Midbrain (tissue), 1 donor: Measurements from ENCODE around the gene ATP6V0D1.

Source experiments
- DNase-seq: peaks from one replicate; lab custom pipeline; 2025; lab: John Stamatoyannopoulos, UW

Gene ATP6V0D1

DNA sequence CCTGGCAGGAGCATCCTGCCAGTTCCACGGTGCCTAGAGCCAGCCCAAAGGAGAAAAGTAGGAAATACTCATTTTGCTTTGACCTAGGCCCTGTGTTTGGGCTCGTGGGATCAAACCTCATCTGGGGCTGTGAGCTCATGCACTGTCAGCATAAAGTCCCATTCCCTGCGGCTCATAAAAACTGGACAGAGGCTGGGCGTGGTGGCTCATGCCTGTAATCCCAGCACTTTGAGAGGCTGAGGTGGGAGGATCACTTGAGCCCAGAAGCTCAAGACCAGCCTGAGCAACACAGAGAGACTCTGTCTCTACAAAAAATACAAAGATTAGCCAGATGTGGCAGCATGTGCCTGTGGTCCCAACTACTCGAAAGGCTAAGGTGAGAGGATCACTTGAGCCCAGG is 17.9 kb downstream of the ATP6V0D1 start:
- DNase-seq = no peak

DNA sequence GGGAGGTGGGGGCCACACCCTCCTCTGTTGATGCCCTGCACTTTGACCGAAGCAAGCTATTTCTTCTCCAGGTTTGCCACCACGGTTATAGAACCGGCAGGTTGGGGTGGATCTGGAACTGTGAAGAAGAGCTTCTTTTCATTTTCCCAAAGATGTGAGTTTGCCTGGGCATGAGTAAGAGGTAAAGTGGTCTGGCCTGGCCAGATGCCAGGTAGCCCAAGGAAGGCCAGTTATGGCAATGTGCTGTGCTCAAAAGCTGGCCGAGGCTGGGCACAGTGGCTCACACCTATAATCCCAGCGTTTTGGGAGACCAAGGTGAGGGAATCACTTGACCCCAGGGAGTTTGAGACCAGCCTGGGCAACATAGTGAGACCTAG is 18.7 kb downstream of the ATP6V0D1 start:
- no peak for DNase-seq

DNA sequence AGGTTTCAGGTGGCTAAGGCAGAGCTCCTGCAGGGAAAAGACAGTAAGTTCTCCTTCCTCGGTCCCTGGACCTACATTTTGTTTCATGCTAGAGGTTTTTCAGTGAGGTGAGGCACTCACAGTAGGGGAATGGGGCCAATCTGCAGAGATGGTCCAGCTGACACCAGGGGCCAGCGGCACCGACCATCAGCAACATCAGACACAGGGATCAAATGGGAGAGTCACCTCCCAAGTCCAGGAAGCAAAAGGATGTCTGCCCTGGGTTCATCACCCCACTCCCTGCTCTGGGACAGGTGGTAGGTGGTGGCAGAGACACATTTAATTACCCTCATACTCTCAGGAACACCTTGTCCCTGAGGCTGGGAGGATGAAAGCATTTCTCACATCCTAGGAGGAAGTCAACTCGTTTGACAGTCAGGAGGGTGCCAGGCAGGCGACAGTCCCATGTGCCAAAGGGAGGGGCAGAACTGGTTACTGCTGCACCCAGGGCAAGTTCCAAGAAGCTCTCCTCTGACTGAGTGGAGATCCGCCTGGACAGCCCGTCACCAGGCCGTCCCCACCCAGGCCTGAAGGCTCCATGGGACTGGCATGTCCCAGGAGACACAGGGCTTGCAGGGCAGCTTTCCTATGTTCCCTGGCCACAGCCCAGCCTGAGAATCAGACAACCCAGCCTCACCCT is 19.2 kb downstream of the ATP6V0D1 start:
- DNase-seq = no peak

DNA sequence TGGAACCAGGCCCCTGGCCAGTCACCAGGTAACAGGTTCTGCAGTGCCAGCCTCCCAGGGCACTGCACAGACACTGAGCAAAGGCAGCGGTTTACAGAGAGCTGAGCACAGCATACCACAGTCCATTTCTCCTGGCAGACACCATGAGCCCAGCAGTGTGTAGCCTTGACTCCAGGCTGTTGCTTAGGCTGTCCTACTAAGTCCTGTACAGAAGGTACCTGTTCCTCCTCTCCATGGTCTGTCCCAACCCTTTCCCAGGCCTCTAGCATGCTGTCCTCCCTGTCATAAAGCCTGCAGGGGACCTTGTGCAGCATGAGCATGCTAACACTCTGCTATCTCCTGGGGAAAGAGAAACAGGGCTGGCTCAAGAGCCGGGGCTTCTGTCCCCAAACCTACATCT is 20.0 kb downstream of the ATP6V0D1 start:
- DNase-seq = no peak

DNA sequence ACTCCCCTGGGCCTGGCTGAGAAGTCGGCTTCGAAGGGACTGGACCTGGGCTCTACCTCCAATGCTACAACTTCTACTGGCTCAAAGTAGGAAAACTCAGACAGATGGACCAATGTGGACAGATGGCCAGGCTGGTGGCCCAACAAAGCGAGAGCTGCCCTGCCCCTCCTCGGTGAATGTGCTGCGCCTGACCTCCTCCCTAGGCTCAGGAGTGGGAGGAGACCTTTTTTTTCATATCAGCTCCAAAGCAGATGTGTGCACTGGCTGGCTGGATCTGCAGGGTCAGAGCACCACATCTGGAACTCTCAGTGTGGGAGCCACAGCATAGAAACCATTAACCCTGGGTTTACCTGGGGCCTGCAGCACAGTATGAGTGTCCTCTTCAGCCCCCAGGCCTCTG is 20.8 kb downstream of the ATP6V0D1 start:
- no peak for DNase-seq

DNA sequence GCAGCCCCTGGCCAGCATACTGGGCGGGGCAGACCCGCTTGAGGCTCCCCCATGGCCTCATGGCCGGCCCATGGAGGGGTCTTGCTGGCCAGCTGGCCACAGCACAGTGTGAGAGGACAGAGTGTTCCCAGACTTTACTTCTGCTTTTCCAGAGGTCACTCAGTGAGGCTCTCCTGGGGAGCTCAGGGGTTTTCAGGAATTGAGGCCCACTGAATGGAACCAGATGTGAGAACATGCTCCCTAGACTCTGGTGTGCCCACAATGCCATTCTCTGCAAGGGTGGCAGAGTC is 21.2 kb downstream of the ATP6V0D1 start:
- DNase-seq = no peak

DNA sequence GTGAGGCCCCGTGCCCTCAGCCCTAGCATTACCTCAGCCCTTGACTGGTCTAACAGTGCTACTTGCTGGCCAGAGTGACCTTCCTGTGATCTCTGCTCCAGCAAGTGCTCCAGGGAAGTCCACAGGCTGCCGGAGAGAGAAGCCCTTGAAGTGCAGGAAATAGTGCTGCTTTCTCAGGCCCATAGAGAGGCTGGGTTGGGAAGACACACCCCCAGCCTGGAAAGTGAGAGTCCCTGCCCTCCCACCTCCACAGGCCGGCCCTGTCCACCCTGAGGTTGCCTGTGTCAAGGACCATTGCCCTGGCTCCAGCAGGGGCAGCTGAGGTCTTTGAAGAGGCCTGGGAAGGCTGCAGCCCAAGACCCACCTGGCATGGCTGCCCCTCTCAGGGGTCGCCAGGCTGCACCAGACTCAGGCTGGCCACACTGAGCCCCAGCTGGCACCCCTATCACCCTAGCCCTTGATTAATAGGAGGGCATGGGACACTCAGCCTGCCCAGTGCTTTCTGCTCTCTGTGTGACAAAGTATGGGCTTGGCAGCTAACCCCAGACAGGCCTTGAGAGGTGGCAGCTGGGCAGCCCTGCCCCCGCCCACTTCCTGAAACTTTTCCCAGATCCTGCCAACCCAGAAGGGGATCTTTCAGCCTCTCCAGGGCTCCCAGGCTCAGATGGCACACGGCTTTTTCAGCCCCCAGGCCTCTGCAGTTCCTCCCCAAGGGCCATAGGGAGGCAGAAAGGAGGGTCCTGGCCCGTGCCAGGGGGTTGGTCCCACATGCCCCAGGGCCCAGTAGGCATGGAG is 21.7 kb downstream of the ATP6V0D1 start:
- peak; percentile 34 for DNase-seq

DNA sequence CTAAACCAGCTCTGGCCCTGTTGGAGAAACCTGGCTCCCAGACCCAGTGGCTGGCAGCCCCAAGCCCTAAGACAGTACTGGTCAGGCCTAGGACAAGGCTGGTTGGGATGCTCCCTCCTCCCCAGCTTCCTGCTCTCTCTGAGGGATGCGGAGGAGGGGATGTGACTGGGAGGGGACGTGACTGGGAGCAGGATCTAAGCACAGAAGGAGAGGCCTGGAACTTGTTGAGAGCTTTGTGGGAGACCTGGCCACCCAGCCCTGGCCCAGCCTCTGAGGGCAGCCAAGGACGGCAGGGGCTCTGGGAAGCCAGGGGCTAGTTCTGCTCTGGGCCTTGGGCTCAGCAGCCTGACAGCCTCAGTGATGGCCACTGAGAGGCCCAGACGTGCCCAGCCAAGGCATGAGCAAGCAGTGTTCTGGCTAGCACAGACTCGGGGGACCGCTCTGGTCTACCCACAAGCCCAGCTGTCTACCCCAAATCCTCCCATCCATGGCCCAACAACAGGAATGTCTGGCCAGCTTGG is 22.8 kb downstream of the ATP6V0D1 start:
- DNase-seq = no peak

DNA sequence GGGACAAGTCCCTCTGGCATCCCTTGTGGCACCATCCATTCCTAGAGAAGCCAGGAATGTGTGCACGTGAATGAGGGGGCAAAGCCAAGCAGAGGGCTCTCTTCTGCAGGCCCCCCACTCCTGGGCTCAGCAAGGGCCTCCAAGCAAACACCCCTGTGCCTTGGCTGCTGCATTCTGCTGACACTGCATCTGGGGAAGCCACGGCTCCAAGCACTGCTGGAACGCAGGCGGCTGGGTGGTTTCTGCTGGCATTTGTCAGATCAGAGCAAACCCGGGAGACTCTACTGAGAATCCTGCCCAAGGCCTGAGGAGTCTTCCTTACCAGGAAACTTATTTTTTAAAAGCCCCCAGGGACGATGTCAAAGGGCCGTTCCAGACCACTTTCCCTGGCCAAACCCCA is 23.3 kb downstream of the ATP6V0D1 start:
- DNase-seq = no peak

DNA sequence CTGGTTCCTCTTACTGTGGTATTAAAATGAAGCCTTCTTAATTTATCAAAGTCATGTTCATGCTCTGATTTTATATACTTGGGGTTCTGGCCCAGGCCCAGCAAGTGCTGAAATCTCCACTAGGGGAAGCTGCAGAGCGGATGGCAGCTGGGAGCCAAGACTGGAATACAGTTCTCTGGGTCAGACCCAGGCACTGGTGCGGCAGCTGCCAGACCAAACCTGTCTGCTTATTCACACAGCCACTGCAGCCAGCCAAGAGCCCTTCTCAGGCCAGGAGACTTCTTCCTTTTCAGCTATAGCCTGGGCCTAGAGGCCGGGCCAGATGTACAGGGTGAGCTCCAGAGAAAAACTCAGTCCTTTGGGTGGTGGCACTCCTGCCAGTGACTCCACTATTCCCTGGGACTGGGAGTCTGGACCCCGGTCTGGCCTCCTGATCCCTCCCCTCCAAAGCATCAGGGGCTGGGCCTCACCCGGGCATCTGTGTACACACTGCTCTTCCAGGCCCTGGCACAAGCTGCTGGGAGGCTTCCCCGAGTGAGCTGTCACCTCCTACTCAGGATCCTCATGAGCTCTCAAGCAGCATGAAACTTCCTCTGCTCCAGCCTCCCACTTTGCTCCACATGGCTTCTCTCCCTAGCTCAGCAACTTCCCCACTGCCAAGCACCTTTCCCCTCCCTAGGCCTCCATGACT is 24.4 kb downstream of the ATP6V0D1 start:
- DNase-seq = peak; percentile 6

DNA sequence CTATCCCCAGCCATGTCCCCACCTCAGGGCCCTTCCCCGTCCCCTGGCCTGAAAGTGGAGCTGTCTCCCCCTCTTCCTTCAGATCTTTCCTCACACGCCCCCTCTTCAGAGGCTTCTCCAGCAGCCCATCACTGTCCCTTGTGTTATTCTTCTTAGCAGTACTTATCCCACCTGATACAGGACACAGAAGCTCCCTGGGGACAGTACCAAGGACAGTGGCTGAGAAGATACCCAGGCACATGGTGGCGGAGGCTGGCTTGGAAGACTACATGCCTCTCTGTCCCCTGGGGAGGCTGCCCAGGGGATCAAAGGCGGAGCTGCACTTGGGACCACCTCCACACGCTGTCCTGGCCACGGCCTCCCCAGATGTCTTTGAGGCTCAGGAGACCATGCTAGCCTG is 26.1 kb downstream of the ATP6V0D1 start:
- DNase-seq = no peak

DNA sequence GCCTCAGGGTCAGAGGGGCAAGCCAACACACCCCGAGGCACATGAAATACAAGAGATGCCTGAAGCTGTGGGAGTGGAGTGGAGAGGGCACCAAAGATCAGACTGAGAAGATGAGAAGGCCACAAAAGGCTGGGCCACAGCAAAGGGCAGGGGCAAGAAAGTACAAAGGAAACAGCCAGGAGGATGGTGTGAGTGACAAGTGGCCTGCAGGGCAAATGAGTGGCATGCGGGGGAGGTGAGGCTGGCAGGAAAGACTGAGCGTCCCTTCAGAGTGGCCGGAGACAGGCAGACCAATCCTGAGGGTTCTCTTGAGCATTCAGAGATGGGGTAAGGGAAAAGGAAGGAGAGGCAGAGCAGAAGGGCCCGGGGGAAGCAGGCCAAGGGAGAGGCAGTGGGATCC is 26.9 kb downstream of the ATP6V0D1 start:
- DNase-seq = no peak

DNA sequence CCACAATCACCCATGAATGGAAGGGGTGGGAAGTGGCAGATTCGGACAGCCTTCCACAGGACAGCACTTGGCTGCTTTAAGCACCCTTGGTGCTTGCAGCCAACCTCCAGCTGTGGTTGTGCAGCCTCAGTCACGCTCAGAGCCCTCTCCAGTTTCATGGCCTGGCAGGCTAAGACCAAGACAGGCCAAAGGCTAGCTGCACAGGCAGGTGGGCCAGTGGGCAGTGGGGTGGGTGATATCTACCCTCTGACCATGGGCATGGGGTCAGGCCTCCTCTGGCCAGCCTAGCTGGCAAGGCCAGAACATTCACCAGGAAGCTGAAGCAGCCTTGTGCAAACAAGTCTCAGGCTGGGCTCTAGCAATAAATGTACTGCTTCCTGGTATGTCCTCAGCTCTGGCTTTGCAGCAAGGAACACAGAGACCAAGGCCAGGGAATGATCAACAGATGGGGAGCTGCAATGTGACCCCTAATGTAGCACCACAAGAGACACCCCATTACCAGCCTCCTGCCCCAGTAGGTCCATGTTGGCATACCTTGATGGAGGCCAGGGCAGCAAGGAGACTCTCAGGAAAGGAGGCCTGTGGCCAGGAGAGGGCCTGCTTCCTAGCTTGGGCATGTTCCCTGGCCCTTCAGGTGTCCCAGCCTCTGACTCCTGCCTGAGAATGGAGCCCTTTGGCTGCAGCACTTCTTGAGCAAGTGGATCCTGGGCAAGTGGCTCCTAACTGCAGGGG is 29.1 kb downstream of the ATP6V0D1 start:
- no peak for DNase-seq

DNA sequence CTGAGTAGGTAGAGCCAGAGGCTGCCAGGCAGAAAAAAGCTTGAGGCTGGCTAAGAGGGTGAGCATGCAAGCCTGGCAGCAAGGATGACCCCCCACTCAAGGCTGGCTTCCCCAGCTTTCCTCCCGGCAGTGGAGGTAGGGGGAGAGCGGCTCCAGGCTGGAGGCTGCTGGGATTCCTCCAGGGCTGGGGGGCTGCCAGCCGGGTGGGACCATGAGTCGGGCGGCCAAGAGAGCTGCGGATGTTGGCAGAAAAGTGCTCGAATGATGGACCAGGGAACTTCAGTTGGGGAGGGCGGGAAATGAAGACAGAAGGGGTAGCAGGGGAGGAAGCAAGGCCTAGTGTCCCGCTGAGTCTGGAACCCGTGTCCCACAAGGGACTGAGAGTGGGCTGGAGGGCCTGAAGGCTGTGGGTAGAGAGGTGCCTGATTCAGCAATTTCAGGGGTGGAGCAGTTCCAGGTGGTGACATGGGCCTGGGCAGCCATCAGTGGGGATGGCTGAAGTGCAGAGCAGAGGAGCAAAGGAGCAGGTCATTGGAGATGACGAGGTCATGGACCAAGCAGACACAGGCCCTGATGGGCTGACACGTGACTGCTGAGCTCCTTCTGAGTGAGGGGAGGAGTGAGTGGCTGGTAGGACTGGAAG is 29.8 kb downstream of the ATP6V0D1 start:
- DNase-seq = peak; percentile 27

DNA sequence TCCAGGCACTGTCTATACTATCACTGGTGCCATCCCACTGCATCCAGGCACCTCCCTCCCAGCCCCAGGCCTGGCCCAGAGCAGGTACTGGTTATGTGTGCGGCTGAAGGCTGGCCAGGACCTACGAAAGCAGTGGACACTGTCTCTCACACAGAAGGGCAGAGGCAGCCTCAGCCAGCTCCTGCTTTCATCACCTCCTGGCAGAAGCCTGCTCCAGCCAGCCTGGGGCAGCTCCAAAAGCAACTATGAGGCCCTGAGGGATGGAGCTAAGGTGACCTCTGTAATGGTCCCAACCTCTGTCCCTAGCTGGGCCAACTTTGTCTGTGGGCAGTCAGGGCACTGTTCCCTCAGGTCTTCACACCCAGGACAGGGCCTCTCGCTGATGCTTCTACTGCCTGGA is 31.2 kb downstream of the ATP6V0D1 start:
- DNase-seq = peak; percentile 8

DNA sequence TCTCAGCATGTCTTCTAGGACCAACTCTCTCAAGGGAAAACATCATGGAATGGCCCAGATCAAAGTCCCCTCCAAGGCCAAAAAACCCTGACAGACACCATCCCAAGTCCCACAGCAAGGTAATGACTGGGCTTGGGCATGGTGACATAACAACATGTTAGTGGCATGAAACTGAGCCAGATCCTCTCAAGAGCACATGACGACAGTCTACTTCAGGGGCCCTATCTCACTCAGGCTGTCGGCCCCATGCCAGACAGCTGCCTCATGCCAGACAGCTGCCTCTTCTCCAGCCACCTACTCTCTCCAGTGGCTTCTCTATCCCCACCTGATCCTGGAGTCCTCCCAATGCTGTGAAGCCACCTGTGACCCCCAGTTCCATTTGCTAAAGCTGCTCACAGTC is 31.6 kb downstream of the ATP6V0D1 start:
- DNase-seq = no peak

DNA sequence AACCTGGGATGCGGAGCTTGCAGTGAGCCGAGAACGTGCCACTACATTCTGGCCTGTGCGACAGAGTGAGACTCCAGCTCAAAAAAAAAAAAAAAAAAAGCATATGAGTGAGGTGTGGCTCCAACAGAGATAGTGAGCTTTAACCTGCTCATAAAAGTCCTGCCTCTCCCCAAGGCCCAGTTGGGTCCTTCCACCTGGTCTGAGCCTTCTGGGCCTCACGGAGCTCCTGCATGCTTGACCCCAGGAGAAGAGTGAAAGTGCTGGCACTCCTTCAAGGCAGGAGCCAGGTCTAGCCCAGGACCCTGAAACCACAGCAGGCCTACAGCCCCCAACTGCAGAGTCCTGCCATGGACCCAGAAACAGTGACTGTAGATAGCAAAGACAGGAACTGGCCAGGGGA is 32.4 kb downstream of the ATP6V0D1 start:
- no peak for DNase-seq

DNA sequence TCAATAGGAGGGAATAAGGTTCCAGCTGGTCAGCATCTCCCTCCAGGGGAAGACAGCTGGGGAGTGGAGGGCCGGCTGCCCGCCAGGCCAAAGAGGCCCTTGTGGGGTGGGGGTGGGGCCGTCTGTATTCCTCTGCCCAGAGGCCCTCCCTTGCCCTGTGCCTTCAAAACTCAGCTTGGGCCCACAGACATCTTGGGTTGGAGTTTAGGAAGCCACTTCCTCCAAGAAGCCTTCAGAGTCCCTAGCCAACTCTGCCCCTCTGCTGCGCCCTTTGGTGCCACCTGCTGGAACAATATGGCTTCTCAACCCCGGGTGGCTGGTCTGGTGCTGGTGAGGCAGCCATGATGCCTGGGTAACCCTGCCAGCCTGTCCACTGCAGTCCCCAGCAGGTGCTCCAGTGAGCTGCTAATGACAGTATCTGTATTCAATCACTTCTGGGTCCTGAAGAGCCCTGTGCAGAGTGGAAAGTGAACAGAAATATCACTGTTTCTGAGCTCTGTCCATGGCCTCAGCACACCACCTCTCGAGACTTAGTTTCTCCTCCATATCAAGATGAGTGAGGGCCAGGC is 33.4 kb downstream of the ATP6V0D1 start:
- peak; percentile 10 for DNase-seq

DNA sequence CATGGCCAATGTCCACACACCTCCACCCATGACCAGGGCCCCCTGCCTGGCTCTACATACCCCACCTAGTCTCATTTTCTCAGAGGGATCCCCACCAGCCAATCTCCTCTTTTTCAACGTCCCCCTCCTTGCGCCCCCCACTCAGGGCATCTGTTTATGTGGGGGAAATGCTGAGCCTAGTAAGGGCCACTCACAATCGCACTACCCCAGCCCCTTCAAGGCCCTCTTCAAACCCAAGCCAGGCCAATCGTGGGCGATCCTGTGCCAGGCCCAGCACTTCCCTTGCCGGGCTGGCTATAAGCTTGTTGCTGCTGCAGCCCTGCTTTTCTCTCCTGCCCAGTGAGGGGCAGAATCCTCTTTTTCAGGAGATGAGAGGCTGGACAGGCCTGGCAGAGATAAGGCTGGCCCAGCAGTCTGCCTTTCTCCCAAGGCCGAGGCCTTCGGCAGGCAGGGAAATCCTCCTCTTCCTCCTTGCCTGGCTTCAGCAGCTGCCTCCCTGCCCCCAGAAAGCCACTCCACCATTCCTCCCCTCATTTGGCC is 33.9 kb downstream of the ATP6V0D1 start:
- no peak for DNase-seq

DNA sequence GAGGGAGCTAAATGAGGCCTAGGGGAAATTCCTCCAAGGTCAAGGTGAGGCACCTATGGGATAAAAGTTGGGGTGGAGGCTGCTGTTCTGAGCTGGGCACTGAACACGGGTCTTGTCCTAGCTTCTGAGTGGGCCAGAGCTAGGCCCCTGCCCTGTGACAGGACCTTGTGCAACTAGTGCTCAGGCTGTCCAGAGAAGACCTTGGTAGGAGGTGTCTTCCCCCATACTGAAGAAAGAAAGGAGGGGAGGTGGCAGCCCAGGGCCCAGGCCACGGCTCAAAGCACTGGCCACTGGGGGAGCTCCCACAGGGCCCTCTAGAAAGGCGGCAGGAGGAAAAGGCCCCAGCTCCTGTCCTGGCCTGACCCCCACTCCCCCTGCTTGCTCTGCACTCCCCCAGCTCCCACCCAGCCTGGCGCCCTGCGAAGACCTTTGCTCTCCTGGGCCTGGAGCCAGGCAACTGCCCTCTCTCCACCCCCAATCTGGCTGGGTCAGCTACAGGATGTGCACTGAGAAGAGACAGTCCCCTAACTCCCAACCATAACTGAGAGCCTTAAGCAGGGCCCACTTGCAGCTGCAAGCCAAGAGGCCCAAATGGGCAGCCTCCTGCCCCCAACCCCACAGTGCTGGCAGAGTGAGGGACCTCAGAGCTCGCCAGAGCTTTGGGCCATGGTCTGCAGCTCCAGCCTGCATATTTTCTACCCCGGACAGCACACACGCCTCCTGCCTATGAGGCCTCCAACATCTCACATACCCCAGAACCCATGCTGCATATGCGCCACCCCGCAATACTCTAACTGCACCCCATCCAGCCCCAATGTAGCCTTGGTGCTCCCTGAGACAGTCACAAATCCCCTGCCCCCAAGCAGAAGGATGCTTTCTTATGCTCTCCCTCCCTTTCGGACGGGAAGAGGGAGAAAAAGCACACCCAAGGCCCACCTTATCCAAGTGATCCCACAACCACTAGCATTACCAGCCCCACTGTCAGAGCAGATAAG is 34.7 kb downstream of the ATP6V0D1 start:
- DNase-seq = peak; percentile 24
